Tongue (tissue), 2 donors: ENCODE data around the gene DCLK1. TPM values are rescaled to one million over a fixed set of nuclear protein-coding genes. Genes with fewer than 3 reads are reported as not detected.

Source experiments
- DNase-seq: peaks from one replicate; pipeline ENCODE4 v3.0.0-alpha.2; 2015
- total RNA-seq: library from RNA; depleted of rRNA; stranded (reverse); fragments of >200 nt; gene quantifications from one replicate; pipeline ENCODE4 v1.2.3, GENCODE V29; 2014

DCLK1 gene
- total RNA-seq, 1 donor from 2014 or later, result 62.5 TPM

GRCh38 chr13:35940734-35941133, 190.4 kb downstream of the DCLK1 start:
- DNase-seq, result no peak

DNA sequence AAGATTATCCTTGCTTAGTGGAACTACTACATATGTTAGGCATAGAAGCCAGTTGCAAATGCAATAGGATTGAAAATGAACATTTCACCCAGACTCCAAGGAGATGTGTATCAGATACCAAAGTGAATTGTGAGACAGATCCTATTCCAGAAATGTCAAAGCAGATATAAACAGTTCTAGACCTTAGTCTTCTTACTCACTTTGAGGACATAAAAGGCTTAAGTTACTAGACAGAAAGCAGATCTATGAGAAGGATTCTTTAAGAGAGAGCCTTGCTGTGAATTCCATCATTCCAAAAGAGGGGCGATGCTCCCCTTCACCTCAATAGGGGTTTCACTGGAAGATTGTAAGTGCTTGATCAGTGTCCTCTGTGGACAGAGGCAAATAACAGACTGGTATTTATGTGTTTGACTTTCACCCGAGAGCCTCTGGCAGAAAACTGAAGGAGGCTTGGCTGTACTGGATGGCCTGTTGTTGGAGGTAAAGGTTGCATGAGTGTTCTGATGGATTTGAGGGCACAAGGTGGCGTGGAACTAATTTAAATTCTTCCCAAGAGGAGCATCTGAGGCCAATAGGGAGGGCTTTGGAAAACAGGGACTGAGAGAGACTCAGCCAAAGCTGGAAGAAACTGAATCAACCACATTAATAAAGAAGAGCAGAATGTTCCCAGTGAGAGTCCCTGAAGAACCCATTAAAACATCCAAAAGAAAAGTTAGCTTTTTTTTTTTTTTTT, 194.8 kb downstream of the DCLK1 start:
- peak; percentile 51 for DNase-seq

GRCh38 chr13:35930665-35931631, 200.2 kb downstream of the DCLK1 start:
- DNase-seq, result no peak

GRCh38 chr13:35927567-35928021, 203.6 kb downstream of the DCLK1 start:
- DNase-seq, result no peak

DNA sequence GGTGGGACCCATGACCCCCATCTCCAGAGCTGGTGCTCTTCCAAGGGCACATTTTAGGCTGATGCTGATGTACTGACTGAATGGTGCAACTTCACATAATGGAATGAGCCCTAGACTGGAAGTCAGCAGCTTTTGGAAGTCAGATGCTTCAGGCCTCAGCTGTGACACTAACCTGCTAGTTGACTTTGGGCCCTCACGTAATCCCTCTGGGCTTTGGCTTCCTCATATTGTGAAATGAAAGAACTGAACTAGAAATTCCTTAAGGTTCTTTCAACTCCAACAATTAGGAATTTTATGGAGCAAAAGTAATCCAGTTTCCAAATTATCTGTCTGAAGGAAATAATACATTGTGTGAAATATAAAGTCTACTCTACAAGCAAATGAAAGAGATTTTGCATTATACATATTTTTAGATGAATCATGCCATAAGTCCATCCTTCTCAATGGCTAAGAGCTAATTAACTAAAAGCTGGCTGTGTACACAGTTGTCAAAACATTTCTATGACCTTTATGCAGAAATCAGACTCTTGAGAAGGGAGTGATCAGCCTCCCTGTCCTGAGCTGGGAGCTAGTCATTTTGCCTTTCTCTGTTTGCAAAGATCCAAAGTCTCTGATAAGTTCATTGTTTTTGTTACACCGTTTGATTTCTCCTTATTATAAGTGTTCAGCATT, 204.2 kb downstream of the DCLK1 start:
- no peak for DNase-seq

- no peak for DNase-seq
Measured at GRCh38 chr13:35925669-35926068, 205.5 kb downstream of the DCLK1 start.

DNA sequence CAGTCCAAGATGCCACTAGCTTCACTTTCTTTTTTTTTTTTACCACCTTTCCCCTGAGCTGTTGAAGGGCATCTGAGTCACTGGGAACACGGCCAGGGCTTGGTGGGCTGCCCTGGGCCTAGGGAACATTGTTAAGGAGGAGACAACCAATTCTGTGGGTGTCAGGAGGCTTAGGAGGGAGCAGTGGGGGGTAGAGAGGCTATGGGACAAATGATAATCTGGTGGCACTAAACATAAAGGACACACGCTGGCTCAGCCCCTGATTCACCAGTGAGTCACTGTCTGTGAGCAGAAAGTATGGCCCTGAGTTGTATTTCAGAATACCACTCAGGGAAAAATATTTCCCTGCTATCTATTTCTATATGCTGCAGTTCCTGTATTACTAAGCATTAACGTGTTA, 207.8 kb downstream of the DCLK1 start:
- DNase-seq, result no peak

DNA sequence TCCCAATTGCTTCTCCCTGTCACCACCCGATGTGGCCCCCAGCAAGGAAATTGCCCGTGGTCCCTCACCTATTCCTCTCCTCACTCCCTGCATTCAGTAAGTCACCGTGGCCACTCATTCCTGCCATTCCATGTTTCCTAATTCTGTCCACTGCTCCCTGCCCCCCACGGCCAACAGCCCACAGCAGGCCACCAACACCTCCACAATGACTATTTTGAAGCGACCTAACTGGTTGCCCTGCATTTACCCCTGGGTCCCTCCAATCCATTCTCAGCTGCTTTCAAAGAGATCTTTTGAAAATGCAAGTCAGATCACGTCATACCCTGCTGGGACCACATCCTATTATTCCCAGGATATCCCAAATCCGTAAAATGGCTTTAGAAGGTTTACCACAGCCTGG, 210.4 kb downstream of the DCLK1 start:
- DNase-seq, result no peak

DNA sequence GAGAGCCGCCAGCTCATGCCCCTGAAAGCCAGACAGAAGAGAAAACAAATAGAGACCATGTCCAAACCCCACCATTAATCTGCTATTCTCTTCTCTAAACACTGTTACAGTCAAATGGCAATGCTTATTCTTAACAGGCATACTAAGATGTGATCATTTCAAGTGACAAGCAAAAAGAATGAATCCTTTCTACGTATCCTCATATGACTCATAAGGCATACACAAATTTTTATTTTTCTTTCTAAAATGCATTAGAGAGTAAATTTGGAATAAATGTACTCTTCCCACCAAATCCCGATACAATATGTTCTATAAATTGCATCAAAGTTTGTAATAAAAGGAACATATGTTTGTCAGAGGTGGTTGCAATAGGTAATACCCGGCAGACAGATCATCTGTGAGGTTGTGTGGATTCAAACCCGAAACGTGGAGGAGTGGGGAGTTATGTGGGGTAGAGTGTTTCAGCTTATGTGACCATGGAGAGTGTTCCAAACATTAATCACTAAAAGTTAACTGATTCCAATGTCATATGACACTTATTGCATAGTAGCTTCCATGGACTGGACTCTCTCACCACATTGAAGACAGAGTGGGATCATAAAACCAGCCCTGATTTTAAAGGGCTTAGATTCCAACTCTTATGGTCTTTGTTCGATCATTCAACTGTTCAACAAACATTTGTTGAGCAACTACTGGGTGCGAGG, 213.1 kb downstream of the DCLK1 start:
- DNase-seq, result no peak

DNA sequence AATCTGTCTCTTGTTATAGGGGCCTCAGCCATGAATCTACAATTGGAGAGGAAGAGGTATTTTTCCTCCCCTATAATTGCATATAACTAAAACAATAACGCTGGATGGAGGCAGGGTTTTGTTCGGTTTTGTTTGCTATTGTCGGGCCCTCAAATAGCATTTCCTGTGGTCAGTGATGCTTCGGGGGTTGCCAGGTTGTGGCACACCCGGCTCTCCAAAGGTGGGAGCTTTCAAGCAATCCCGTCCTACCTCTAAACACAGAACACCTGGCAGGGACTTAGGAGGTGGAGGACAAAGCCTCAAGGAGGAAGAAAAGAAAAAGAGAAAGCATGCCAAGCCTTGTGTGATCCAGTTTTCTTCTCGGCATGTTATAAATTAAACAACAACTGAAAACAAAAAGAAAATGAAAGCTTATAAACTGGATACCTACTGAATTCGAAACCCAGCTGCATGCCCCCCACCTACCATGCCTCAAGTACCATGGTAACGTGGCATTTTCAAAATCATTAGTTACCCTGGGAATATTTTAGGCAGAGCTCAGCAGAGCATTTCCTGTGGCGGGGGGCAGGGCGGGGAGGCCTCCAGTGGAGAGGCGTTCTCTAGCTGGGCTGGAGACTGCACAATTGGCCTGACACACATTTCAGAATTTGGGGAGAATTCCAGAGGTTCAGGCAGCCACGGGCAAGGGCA, 213.8 kb downstream of the DCLK1 start:
- no peak for DNase-seq

GRCh38 chr13:35916146-35916545, 215.0 kb downstream of the DCLK1 start:
- DNase-seq, result no peak

GRCh38 chr13:35914662-35915061, 216.5 kb downstream of the DCLK1 start:
- no peak for DNase-seq

GRCh38 chr13:35912841-35913240, 218.3 kb downstream of the DCLK1 start:
- no peak for DNase-seq

DNA sequence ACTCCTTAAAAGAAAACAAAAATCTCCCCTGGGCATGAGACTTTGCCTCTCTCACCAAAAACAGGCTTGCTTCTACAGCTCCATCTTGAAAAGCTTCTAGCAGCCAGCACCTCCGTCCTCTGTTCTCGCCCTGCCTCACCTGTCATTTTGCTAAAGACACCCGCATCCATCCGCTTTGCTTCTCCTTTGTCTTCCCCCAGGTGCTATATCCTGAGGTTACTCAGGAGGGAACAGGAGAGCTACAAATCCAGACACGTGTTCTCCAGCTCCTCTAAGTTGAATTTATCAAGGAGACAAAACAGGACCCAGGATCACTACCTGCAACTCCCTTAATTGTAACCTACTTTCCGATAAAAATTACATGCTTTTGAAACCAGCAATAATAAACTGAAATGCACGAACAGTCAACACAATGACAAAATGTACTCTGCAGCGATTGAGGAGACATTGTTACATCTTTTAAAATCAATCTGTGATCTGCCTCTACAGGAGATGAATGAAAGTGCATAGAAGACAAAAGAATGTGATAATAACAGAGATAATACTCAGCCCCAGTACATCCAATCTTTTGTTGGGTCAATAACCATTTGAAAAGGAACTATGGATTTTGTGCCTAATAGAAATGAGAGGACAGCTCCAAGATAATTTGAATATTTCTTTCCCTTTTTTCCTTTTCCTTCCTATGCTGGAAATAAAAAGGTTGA, 221.2 kb downstream of the DCLK1 start:
- no peak for DNase-seq

- no peak for DNase-seq
Measured at GRCh38 chr13:35909091-35909490, 222.1 kb downstream of the DCLK1 start.

DNA sequence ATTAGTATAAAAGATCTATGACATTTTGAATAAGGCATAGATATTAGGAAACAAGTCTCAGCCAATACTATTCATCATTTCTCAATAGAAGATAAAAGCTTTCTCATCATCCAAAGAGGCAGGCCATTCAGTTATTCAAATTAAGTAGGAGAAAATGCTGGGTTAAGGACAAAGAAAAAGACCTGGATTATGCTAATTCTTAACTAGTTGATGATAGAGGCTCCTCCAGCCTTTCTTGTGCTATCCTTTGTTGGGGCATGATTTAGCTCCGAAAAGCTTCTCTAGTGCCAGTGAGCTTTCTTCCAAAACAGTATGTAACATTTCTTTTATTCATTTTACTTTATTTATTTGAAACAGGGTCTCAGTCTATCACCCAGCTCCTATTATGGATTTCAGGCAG, 223.0 kb downstream of the DCLK1 start:
- no peak for DNase-seq

DNA sequence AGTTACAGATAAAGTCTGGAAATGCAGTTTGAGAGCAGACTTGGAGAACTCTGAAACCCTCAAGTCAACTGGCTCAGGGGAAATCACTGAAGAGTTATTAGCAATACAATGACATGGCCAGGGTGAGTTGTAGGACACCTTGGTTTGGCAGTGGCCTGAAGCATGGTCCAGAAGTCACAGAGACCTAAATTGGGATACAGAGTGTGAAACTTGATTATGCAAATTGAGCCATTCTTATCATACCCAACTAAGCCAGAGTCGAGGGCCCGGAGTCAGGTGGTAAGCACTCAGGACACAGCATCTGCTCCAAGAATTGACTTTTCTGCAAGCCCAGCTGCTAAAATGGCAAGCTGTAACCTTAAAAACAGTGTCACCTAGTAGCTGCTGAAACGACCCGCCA, 224.5 kb downstream of the DCLK1 start:
- no peak for DNase-seq

- no peak for DNase-seq
Measured at GRCh38 chr13:35903075-35903474, 228.1 kb downstream of the DCLK1 start.

DNA sequence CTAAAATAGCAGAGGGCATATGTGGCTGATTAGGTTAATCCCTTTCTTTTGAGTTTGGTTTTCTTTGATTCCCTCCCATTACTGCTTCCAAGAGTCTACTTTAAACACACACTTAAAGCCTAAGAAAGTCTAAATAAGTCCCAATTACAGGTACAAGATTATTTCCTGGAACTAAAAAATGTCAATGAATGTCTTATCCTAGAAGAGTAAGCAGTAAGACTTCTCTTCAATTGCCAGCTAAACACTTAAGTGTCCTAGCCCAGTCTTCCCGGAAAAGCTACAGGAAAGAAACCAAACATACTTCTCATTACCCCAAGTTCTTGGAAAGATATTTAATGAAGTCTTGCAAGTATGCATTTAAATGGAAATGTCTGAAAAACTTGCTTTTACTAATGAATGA, 233.1 kb downstream of the DCLK1 start:
- no peak for DNase-seq

DNA sequence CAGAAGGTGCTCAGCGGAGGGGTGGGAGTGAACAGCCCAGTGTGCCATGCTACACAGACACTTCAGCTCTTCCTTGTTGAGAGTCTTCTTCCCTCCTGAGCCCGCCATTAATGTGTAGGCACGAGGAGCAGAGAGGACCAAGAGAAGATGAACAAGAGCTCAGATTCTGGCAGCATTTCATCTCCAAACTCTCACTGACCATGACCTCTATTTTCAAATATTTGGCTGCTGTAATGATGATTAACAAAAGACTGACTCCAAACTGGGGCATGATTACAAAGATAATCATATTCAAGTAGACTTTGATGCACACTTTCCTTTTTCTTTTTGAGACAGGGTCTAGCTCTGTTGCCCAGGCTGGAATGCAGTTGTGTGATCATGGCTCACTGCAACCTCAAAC, 236.5 kb downstream of the DCLK1 start:
- DNase-seq, result no peak
